Measurements from ENCODE around the gene GOLGA6A.
"Not testable (repeated sequence)": the region's sequence is repeated elsewhere in the genome, so short reads cannot be mapped to it uniquely, and the experiment has no call there.

The GOLGA6A gene

DNA sequence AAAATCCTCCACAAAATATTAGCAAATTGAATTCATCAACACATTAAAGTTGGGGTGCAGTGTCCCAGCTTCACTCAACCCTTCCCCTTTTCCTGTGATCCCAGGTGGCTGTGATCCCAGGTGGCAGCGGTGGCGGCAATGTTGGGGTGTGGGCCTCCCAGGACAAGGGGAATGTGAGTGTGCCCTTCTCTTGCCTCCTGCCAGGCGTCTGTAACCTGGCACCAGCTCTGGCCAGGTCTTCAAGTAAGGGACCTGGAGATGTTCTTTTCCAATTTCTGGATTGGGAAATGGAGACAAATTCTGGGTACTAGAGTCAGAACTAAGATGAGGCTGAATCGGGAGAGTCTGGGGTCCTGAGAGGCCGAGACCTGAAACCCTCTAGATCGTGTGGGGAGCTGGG, 20.1 kb downstream of the GOLGA6A start:
- H3K9me3 ChIP-seq (ENCODE audit: insufficient read depth, low read depth, low read length): no peaks in the 10 kb centered on the region
- H3K9ac ChIP-seq (ENCODE audit: low read depth, low read length): no peak overlapping the region
- H3K27ac ChIP-seq (ENCODE audit: low read length): no peak overlapping the region
- H3K36me3 ChIP-seq (ENCODE audit: insufficient read depth, low read depth, low read length): no peaks in the 10 kb centered on the region
- H3K4me1 ChIP-seq (ENCODE audit: insufficient read depth, low read length): no peaks in the 10 kb centered on the region
- no peaks in the 10 kb centered on the region; the same call in 1 of the 2 replicates for H3K27me3 ChIP-seq (ENCODE audit: insufficient read depth, low read length)
- H3K4me3 ChIP-seq (ENCODE audit: low read length): no peak overlapping the region

DNA sequence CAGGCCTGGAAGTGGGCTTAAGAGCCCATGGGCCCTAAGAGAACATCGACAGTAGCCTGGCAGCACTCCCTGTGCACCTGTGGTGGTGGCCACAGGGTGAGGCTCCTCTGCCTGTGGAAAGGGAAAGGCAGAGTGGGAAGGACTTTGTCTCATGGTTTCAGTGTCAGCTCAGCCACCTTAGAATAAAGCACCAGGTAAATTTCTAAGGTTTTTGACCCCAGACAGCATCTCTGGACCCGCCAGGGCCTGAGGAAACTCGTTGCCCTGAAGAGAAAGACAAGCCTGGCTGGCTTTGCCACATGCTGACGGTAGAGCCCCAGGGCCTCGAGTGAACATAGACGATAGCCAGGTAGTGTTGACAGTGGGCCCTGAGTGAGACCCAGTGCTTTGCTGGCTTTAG, 22.1 kb downstream of the GOLGA6A start:
- Histone ChIP-seq H3K9me3 (ENCODE audit: insufficient read depth, low read depth, low read length) (no peaks in the 10 kb centered on the region), H3K27me3 (ENCODE audit: insufficient read depth, low read length) (peaks cover 2% of the 10 kb centered on the region), H3K4me3 (ENCODE audit: low read length) (no peak overlapping the region), H3K4me1 (ENCODE audit: insufficient read depth, low read length) (no peaks in the 10 kb centered on the region), H3K9ac (ENCODE audit: low read depth, low read length) (no peak overlapping the region), H3K36me3 (ENCODE audit: insufficient read depth, low read depth, low read length) (no peaks in the 10 kb centered on the region), H3K27ac (ENCODE audit: low read length) (no peak overlapping the region)

DNA sequence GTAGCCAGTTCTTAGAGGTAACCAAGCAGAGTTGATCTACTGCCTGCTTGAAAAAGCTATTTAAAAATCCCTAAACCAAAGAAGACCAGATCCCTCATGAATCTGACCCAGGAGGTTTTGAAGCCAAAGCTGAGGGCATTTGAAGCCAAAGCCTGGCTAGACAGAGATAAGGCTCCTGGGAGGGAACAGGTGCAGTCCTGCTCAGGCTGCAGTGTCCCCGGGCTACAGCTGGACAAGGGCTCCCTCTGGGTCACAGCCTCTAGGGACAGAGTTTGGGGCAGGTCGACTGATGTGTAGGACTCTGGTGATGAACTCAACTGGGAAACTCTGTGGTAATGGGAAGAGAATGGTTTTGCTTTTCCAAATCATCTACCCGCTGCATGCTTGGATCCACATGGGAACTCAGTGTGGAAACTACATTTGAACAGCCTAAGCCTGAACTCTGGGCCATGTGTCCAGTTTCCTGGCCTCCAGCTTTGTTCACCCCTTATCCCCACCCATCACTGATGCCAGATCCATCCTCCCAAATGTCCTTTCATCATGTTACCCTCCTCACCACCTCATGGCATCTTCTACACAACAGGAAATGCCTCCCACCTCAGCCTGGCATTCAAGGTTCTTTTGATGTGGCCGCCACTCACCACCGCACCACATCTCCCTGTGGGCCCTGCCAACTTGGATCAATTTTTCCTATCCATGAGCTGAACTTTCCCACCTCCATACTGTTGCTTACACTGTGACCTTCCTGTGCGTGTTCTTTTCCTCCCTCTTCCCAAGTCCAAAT, 23.1 kb downstream of the GOLGA6A start:
- not testable (repeated sequence) for H3K9ac ChIP-seq (ENCODE audit: low read depth, low read length); H3K4me1 ChIP-seq (ENCODE audit: insufficient read depth, low read length); H3K27ac ChIP-seq (ENCODE audit: low read length); H3K9me3 ChIP-seq (ENCODE audit: insufficient read depth, low read depth, low read length); H3K4me3 ChIP-seq (ENCODE audit: low read length); H3K36me3 ChIP-seq (ENCODE audit: insufficient read depth, low read depth, low read length)
- peaks cover 12% of the 10 kb centered on the region for H3K27me3 ChIP-seq (ENCODE audit: insufficient read depth, low read length)

DNA sequence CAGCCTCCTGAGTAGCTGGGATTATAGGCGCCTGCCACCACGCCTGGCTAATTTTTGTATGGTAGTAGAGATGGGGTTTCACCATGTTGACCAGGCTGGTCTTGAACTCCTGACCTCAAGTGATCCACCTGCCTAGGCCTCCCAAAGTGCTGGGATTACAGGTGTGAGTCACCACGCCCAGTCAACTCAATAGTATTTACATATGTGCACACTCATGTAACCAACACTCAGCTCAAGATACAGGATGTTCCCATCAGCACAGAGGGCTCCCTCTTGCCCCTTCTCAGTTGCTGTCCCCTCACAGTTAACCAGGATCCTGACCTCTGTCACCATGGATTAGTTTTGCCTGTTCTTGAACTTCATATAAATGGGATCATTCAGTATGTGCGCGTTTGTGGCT, 26.0 kb downstream of the GOLGA6A start:
- not testable (repeated sequence) for H3K4me3 ChIP-seq (ENCODE audit: low read length); H3K36me3 ChIP-seq (ENCODE audit: insufficient read depth, low read depth, low read length); H3K9me3 ChIP-seq (ENCODE audit: insufficient read depth, low read depth, low read length); H3K27ac ChIP-seq (ENCODE audit: low read length); H3K9ac ChIP-seq (ENCODE audit: low read depth, low read length); H3K4me1 ChIP-seq (ENCODE audit: insufficient read depth, low read length)
- H3K27me3 ChIP-seq (ENCODE audit: insufficient read depth, low read length): peaks cover 14% of the 10 kb centered on the region

DNA sequence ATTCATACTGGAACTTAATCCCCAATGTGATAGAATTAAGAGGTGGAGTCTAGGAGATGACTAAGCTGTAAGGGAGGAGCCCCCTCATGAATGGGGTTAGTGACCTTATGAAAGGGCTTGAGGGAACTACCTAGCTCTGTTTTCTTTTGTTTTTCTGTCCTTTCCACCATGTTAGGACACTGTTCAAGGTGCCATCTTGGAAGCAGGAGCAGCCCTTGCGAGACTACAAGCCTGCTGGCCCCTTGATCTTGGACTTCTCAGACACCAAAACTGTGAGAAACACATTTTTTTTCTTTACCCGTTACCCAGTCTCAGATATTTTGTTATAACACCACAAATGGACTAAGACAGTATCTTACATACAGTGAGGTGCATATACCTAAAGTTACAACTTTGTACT, 26.5 kb downstream of the GOLGA6A start:
- no peaks in the 10 kb centered on the region for H3K9me3 ChIP-seq (ENCODE audit: insufficient read depth, low read depth, low read length)
- no peaks in the 10 kb centered on the region; the same call in 1 of the 2 replicates for H3K4me1 ChIP-seq (ENCODE audit: insufficient read depth, low read length)
- H3K4me3 ChIP-seq (ENCODE audit: low read length): no peak overlapping the region
- H3K27me3 ChIP-seq (ENCODE audit: insufficient read depth, low read length): peaks cover 14% of the 10 kb centered on the region
- no peak overlapping the region for H3K27ac ChIP-seq (ENCODE audit: low read length)
- no peak overlapping the region for H3K9ac ChIP-seq (ENCODE audit: low read depth, low read length)
- H3K36me3 ChIP-seq (ENCODE audit: insufficient read depth, low read depth, low read length): no peaks in the 10 kb centered on the region

DNA sequence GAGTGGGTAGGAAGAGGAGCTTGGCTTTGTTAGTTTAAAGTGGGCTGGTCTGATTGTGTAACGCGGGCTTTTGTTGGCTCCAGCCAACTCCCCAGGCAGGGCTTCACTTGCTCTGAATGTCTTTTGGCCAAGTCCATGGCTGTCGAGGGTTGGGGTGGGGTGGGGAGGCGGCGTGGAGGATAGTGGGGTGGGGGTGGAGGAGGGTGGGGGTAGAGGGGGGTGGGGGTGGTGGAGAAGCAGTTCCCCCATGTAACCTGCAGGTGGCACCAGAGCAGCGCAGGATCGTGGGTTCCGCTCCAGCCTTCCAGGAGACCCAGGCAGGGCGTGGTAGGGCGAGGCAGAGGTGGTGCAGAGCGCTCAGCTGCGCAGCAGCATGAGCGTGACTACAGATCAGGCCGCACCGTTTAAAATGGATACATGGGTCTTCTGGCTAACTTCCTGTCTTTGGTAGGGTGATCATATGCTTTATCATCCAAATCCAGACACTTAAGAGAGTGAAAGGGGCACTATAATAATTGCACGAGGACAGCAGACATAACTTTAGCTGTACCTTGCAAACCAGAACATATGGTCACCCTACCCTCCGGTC, 28.3 kb downstream of the GOLGA6A start:
- H3K4me1 ChIP-seq (ENCODE audit: insufficient read depth, low read length): no peaks in the 10 kb centered on the region; the same call in 1 of the 2 replicates
- no peaks in the 10 kb centered on the region for H3K9me3 ChIP-seq (ENCODE audit: insufficient read depth, low read depth, low read length)
- no peak overlapping the region for H3K27ac ChIP-seq (ENCODE audit: low read length)
- H3K27me3 ChIP-seq (ENCODE audit: insufficient read depth, low read length): peaks cover 14% of the 10 kb centered on the region
- H3K36me3 ChIP-seq (ENCODE audit: insufficient read depth, low read depth, low read length): no peaks in the 10 kb centered on the region
- H3K4me3 ChIP-seq (ENCODE audit: low read length): no peak overlapping the region
- no peak overlapping the region for H3K9ac ChIP-seq (ENCODE audit: low read depth, low read length)

DNA sequence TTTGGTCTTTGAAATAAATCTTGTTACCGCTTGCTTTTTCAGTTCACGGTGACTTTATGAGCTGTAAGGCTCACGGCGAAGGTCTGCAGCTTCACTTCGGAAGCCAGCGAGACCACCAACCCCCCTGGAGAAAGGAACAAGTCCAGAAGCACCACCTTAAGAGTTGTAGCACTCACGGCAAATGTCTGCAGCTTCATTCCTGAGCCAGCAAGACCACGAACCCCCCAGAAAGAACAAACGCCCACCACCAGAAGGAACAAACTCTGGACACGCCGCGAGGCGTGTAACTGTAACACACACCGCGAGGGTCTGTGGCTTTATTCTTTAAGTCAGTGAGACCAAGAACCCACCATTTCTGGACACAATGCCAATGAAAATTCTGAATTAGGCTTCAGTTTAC, 28.8 kb downstream of the GOLGA6A start:
- Histone ChIP-seq H3K9ac (ENCODE audit: low read depth, low read length) (no peak overlapping the region), H3K4me1 (ENCODE audit: insufficient read depth, low read length) (no peaks in the 10 kb centered on the region; the same call in 1 of the 2 replicates), H3K4me3 (ENCODE audit: low read length) (no peak overlapping the region), H3K27ac (ENCODE audit: low read length) (no peak overlapping the region), H3K27me3 (ENCODE audit: insufficient read depth, low read length) (peaks cover 14% of the 10 kb centered on the region), H3K9me3 (ENCODE audit: insufficient read depth, low read depth, low read length) (no peaks in the 10 kb centered on the region), H3K36me3 (ENCODE audit: insufficient read depth, low read depth, low read length) (no peaks in the 10 kb centered on the region)

DNA sequence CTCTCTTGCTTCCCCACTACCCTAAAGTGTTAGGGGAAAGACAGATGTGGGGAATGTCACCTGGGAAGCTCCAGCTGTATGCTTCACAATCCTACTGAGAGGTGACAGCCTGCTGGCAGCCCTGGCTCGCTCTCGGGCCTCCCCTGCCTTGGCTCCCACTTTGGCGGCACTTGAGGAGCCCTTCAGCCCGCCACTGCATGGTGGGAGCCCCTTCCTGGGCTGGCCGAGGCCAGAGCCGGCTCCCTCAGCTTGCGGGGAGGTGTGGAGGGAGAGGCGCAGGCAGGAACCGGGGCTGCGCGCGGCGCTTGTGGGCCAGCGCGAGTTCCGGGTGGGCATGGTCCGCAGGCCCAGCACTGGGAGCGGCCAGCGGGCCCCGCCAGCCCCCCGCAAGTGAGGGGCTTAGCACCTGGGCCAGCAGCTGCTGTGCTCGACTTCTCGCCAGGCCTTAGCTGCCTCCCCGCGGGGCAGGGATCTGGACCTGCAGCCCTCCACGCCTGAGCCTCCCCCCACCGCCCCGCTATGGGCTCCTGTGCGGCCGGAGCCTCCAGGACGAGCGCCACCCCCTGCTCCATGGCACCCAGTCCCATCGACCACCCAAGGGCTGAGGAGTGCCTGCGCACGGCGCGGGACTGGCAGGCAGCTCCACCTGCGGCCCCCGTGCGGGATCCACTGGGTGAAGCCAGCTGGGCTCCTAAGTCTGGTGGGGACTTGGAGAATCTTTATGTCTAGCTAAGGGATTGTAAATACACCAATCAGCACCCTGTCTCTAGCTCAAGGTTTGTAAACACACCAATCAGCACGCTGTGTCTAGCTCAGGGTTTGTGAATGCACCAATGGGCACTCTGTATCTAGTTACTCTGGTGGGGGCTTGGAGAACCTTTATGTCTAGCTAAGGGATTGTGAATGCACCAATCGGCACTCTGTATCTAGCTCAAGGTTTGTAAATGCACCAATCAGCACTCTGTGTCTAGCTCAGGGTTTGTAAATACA, 29.8 kb downstream of the GOLGA6A start:
- H3K4me1 ChIP-seq (ENCODE audit: insufficient read depth, low read length); H3K36me3 ChIP-seq (ENCODE audit: insufficient read depth, low read depth, low read length); H3K9ac ChIP-seq (ENCODE audit: low read depth, low read length); H3K9me3 ChIP-seq (ENCODE audit: insufficient read depth, low read depth, low read length); H3K4me3 ChIP-seq (ENCODE audit: low read length); H3K27ac ChIP-seq (ENCODE audit: low read length): not testable (repeated sequence)
- peaks cover 14% of the 10 kb centered on the region for H3K27me3 ChIP-seq (ENCODE audit: insufficient read depth, low read length)

DNA sequence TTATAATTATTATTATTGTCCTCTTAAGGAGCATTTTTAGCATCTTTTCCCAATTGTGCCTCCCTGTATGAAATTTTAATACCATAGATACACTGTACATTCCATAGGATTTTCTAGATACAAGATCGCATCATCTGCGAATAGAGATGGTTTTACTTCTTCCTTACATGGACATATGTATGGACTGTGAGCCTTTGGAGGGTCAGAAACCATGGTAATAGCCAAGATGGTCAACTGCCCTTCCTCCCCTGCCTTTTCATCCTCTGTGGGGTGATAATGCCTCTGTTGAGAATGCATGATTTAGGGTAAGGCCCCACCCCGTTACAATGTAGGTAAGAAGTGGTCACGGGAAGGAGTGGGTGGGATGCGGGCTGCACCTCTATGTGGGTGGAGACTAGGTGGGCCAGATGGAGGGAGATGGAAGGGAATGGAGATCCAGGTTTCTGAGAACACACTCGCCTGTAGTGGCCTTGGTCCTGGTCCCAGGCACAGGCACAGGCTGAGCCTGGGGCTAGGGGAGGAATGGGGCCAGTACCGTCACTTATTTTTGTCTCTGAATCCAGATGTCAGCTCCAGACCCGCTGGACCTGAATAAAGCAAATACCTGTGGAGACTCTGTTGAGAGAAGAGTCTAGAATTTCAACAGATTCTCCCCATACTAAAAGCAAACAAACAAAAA, 31.7 kb downstream of the GOLGA6A start:
- Histone ChIP-seq H3K27ac (ENCODE audit: low read length) (no peak overlapping the region), H3K9ac (ENCODE audit: low read depth, low read length) (no peak overlapping the region), H3K9me3 (ENCODE audit: insufficient read depth, low read depth, low read length) (no peaks in the 10 kb centered on the region), H3K4me1 (ENCODE audit: insufficient read depth, low read length) (peaks cover 4% of the 10 kb centered on the region; the same call in 1 of the 2 replicates), H3K4me3 (ENCODE audit: low read length) (no peak overlapping the region), H3K27me3 (ENCODE audit: insufficient read depth, low read length) (peaks cover 14% of the 10 kb centered on the region), H3K36me3 (ENCODE audit: insufficient read depth, low read depth, low read length) (no peaks in the 10 kb centered on the region)

DNA sequence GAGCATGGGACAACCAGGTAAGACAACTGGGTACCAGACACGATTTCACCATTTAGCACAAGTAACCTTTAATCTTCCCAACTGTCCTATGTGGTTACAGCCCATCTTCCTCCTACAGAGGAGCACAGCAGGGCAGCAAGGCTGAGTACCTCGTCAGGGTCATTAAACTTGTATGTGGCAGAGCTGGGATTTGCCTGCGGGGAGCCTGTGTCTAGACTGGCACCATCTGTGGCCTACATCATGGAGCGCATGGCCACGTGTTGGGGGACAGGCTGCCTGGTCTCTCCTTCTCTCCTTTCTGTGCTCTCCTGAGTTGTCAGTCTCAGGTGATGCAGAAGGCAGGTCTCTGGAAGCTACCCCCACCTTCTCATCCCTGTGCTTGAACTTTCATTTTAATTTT, 32.2 kb downstream of the GOLGA6A start:
- no peak overlapping the region for H3K9ac ChIP-seq (ENCODE audit: low read depth, low read length)
- peaks cover 4% of the 10 kb centered on the region; the same call in 1 of the 2 replicates for H3K4me1 ChIP-seq (ENCODE audit: insufficient read depth, low read length)
- H3K27ac ChIP-seq (ENCODE audit: low read length): no peak overlapping the region
- H3K36me3 ChIP-seq (ENCODE audit: insufficient read depth, low read depth, low read length): no peaks in the 10 kb centered on the region
- no peaks in the 10 kb centered on the region for H3K9me3 ChIP-seq (ENCODE audit: insufficient read depth, low read depth, low read length)
- peaks cover 11% of the 10 kb centered on the region for H3K27me3 ChIP-seq (ENCODE audit: insufficient read depth, low read length)
- H3K4me3 ChIP-seq (ENCODE audit: low read length): no peak overlapping the region

DNA sequence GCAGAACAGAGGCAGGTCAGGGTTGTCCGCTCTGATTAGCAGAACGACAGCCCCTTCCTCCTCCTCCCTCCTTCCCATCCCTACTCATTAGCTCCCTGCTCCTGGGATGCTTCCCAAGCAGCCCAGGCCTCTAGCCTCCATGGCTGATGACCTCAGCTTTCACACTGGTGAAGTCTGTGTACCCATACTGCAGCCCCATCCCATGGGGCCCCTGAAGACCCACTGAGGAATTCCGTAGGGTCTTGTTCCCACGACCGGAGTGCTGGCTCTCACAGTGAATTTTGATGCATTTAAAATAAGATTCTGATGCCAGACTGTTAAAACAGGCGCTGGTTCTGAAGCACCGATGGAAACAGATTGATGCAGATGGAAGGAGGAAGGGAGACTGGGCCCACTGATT, 36.1 kb downstream of the GOLGA6A start:
- Histone ChIP-seq H3K9ac (ENCODE audit: low read depth, low read length) (no peak overlapping the region), H3K27ac (ENCODE audit: low read length) (no peak overlapping the region), H3K36me3 (ENCODE audit: insufficient read depth, low read depth, low read length) (no peaks in the 10 kb centered on the region), H3K9me3 (ENCODE audit: insufficient read depth, low read depth, low read length) (no peaks in the 10 kb centered on the region), H3K4me3 (ENCODE audit: low read length) (no peak overlapping the region), H3K4me1 (ENCODE audit: insufficient read depth, low read length) (peaks cover 4% of the 10 kb centered on the region; the same call in 1 of the 2 replicates), H3K27me3 (ENCODE audit: insufficient read depth, low read length) (no peaks in the 10 kb centered on the region)
